GM13976 (cell line): ENCODE data around the gene PYY.

Experiments used
- DNase-seq: peaks from one replicate; pipeline ENCODE4 v3.0.0; 2012; ENCODE audit warnings: low spot score
- CTCF ChIP-seq: IDR thresholded peaks from 2 replicates; pipeline ENCODE4 v1.5.1; 2012; ENCODE audit warnings: borderline replicate concordance, mild to moderate bottlenecking; ENCODE audit not compliant: insufficient read depth; ENCODE audit errors: extremely low read depth, missing control alignments, control extremely low read depth
- in situ Hi-C: fragments of 300-500 bp; cut with MboI; formaldehyde crosslinking; loops from one replicate; pipeline ENCODE4 v1.12.0; 2022; ENCODE audit warnings: low sequenced_read_pairs, mixed read lengths, inconsistent platforms; ENCODE audit not compliant: unreplicated experiment

Gene PYY

DNA sequence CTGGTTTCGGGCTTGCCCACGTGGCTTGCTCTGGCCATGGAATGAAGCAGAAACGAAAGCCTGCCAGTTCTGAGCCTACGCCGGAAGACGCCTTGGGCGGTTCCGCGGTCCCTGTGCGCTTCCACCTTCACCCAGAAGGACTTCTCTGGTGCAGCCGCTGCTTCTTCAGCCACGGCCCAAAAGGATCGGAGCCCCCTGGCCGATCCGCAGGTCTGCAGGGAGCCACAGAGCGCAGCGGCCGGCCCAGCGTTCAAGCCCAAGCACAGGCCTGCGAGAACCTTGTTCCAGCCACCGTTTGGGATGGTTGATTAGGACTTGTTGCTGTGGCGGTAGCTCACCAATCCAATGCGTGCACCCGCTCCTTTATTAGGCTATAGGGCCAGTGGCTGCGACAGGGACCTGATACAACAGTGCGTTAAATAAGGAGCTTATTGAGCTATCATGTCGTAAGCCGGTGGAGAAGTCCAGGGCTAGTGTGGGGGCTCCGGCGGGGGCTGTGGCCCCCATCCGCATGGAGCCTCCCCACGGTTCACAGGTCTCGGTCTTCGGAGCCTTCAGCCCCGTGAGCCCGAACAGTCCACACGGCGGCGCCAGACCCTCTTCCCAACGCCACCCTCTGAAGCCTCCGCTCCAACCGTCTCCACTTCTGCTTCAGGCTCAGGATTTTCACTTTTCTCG is 36.3 kb downstream of the PYY start:
- peak; percentile 43 for TF ChIP-seq CTCF
- in situ Hi-C loops = no loop called here
- DNase-seq = peak; percentile 65

DNA sequence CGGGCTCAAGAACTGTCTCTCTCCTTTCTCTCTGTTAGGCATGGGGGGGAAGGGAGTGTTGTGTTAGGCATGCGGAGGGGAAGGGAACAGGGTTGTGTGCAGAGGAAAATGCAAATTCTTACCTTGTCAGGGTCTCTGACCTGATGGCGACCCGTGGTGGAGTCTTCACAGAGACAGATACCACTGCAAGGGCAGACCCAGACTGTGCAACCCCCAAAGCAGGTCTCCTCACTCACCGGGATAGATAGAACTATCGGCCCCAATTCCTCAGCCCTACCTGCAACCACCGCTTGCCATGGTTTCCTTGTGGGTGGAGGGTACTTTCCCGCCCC is 36.8 kb downstream of the PYY start:
- DNase-seq = no peak
- in situ Hi-C loops = no loop called here
- TF ChIP-seq CTCF = no peak

DNA sequence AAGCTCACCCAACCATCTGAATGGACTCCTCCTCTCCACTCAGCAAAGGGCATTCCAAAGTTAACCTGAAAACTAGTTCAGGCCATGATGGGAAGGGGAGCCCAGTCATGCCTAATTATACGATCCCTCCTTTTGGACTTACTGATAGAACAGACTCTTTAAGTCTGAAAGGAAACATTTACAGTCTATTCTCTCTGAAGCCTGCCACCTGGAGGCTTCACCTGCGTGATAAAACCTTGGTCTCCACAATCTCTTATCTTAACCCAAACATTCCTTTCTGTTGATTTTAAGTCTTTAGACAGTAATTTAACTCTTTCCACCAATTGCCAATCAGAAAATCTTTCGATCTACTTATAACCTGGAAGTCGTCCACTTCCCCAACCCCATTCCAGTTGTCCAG is 37.4 kb downstream of the PYY start:
- DNase-seq = no peak
- in situ Hi-C loops = no loop called here
- no peak for TF ChIP-seq CTCF

GRCh38 chr17:43915559-43915958 is 38.2 kb downstream of the PYY start:
- DNase-seq = no peak
- no peak for TF ChIP-seq CTCF
- in situ Hi-C loops = no loop called here

DNA sequence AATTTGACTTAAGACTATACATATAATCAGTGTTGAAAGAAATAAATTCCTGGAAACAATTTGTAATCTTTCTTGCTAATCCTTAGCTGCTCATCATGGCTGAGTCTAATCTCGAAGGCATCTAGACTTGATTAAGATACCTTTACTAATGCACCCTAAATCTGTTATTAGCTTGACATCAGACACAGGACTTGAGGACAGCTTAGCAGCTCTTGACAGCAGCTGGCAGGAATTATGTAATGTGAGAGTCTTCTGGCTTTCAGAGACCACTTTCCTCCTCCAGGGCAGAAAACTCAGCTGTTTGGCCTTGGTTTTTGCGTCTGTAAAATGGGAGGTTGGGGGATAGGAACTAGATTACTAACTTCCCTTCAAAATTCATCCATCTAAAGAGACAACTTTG is 39.3 kb downstream of the PYY start:
- DNase-seq = no peak
- in situ Hi-C loops = no loop called here

GRCh38 chr17:43913584-43913983 is 40.2 kb downstream of the PYY start:
- TF ChIP-seq CTCF = no peak
- in situ Hi-C loops = no loop called here
- DNase-seq = no peak

More for the DNA sequence above, 39.3 kb downstream of the PYY start:
- TF ChIP-seq CTCF = no peak

GRCh38 chr17:43912635-43913304 is 41.0 kb downstream of the PYY start:
- no peak for DNase-seq
- in situ Hi-C loops = no loop called here
- TF ChIP-seq CTCF = no peak
